GM18870 (cell line): ENCODE measurements around the gene ABCC6.
"Not testable (repeated sequence)": the region's sequence is repeated elsewhere in the genome, so short reads cannot be mapped to it uniquely, and the experiment has no call there.

ENCODE experiments used
- ATAC-seq: cut with Tn5 transposase; IDR thresholded peaks from one replicate; pipeline ENCODE4 v1.9.1; 2021; ENCODE audit warnings: moderate library complexity; ENCODE audit not compliant: unreplicated experiment

ABCC6 gene

GRCh38 chr16:16191493-16192167 is 31.7 kb downstream of the ABCC6 start:
- no peak for ATAC-seq

- ATAC-seq, result not testable (repeated sequence)
These were observed 32.3 kb downstream of the ABCC6 start for GRCh38 chr16:16190966-16191365.

GRCh38 chr16:16190546-16190945 is 32.7 kb downstream of the ABCC6 start:
- no peak for ATAC-seq

- no peak for ATAC-seq
These were observed 33.5 kb downstream of the ABCC6 start for GRCh38 chr16:16189842-16190241.

- no peak for ATAC-seq
These were observed 34.5 kb downstream of the ABCC6 start for GRCh38 chr16:16188827-16189226.

GRCh38 chr16:16186820-16187219 is 36.5 kb downstream of the ABCC6 start:
- no peak for ATAC-seq

- ATAC-seq, result no peak
These were observed 38.2 kb downstream of the ABCC6 start for GRCh38 chr16:16185095-16185494.

- ATAC-seq, result no peak
These were observed 38.7 kb downstream of the ABCC6 start for GRCh38 chr16:16184594-16184993.

- ATAC-seq, result no peak
These were observed 39.7 kb downstream of the ABCC6 start for GRCh38 chr16:16183562-16183961.

GRCh38 chr16:16182918-16183317 is 40.4 kb downstream of the ABCC6 start:
- ATAC-seq, result no peak

- not testable (repeated sequence) for ATAC-seq
These were observed 41.5 kb downstream of the ABCC6 start for GRCh38 chr16:16181748-16182147.

- no peak for ATAC-seq
These were observed 44.7 kb downstream of the ABCC6 start for GRCh38 chr16:16178455-16179162.

GRCh38 chr16:16176328-16176727 is 47.0 kb downstream of the ABCC6 start:
- no peak for ATAC-seq

GRCh38 chr16:16175296-16175695 is 48.0 kb downstream of the ABCC6 start:
- ATAC-seq, result no peak

- no peak for ATAC-seq
These were observed 50.3 kb downstream of the ABCC6 start for GRCh38 chr16:16172991-16173390.

GRCh38 chr16:16171332-16171919 is 51.9 kb downstream of the ABCC6 start:
- ATAC-seq, result no peak

GRCh38 chr16:16169615-16170014 is 53.7 kb downstream of the ABCC6 start:
- ATAC-seq, result no peak

GRCh38 chr16:16168431-16168830 is 54.9 kb downstream of the ABCC6 start:
- ATAC-seq, result no peak

GRCh38 chr16:16167927-16168326 is 55.4 kb downstream of the ABCC6 start:
- no peak for ATAC-seq

GRCh38 chr16:16166949-16167348 is 56.3 kb downstream of the ABCC6 start:
- no peak for ATAC-seq

- no peak for ATAC-seq
These were observed 57.2 kb downstream of the ABCC6 start for GRCh38 chr16:16166085-16166484.

- no peak for ATAC-seq
These were observed 59.1 kb downstream of the ABCC6 start for GRCh38 chr16:16164243-16164642.
